Measurements from ENCODE around the gene ERCC6L2.

ERCC6L2 gene

GRCh38 chr9:95910023-95910707 is 34.7 kb downstream of the ERCC6L2 start:
- no peak for TF ChIP-seq CTCF (IDR thresholded peaks at IDR 0.05)

GRCh38 chr9:95910770-95911340 is 35.4 kb downstream of the ERCC6L2 start:
- TF ChIP-seq CTCF (IDR thresholded peaks at IDR 0.05) = no peak

- TF ChIP-seq CTCF (IDR thresholded peaks at IDR 0.05) = no peak
Measured at GRCh38 chr9:95912773-95913172, 37.3 kb downstream of the ERCC6L2 start.

GRCh38 chr9:95920017-95920416 is 44.5 kb downstream of the ERCC6L2 start:
- no peak for TF ChIP-seq CTCF (IDR thresholded peaks at IDR 0.05)

GRCh38 chr9:95923794-95924193 is 48.3 kb downstream of the ERCC6L2 start:
- no peak for TF ChIP-seq CTCF (IDR thresholded peaks at IDR 0.05)

GRCh38 chr9:95924987-95925386 is 49.5 kb downstream of the ERCC6L2 start:
- TF ChIP-seq CTCF (IDR thresholded peaks at IDR 0.05) = no peak

- TF ChIP-seq CTCF (IDR thresholded peaks at IDR 0.05) = no peak
Measured at GRCh38 chr9:95927271-95928004, 51.9 kb downstream of the ERCC6L2 start.

All from LNCAP (cell line).